Panc1 (cell line): ENCODE measurements around the gene ATG16L2. TPM values are rescaled to one million over a fixed set of nuclear protein-coding genes. Genes with fewer than 3 reads are reported as not detected.

Experiments
- ATAC-seq: fragments of 200-7000 bp; cut with Tn5 transposase; 2 replicates; pipeline ENCODE4 v1.9.1; 2020; ENCODE audit warnings: mild to moderate bottlenecking, moderate library complexity
- BruUV-seq: library from RNA; stranded (reverse); fragments of 400-500 nt; replicated peaks from 2 replicates; lab custom pipeline; 2021; lab: Mats Ljungman, UMichigan
- CTCF ChIA-PET: fragments of 300-600 bp; sonication (Branson Sonifier 250); formaldehyde crosslinking; loops from one replicate; lab custom pipeline; 2022; ENCODE audit warnings: antibody characterized with exemption; lab: Charles Lee
- POLR2A ChIA-PET: fragments of 300-600 bp; sonication (Branson Sonifier 250); formaldehyde crosslinking; loops from one replicate; lab custom pipeline; 2022; ENCODE audit warnings: antibody characterized with exemption; lab: Charles Lee
- DNase-seq: peaks from one replicate; pipeline ENCODE4 v3.0.0-alpha.2; 2010; ENCODE audit warnings: low read depth, low spot score
- H3K27ac ChIP-seq: 2 replicates; pipeline ENCODE4 v1.5.1; 2011; ENCODE audit warnings: mild to moderate bottlenecking, low read length, inconsistent platforms
- H3K27me3 ChIP-seq: fragments of 200-500 bp; sonication (Bioruptor generic); 2 replicates; pipeline ENCODE4 v1.6.0; 2014; ENCODE audit warnings: low read length, inconsistent platforms; ENCODE audit not compliant: control insufficient read depth, insufficient read depth
- H3K36me3 ChIP-seq: fragments of 200-500 bp; sonication (Bioruptor generic); 2 replicates; pipeline ENCODE4 v1.5.1; 2014; ENCODE audit warnings: inconsistent platforms, mild to moderate bottlenecking, low read length, moderate library complexity; ENCODE audit not compliant: control insufficient read depth, insufficient read depth
- H3K4me1 ChIP-seq: 2 replicates; pipeline ENCODE4 v1.5.1; 2011; ENCODE audit warnings: inconsistent platforms, mild to moderate bottlenecking, low read length, moderate library complexity; ENCODE audit not compliant: control insufficient read depth, insufficient read depth
- H3K4me3 ChIP-seq, 2 experiments: 2 replicates each; pipeline ENCODE4 v1.5.1; 2011 to 2012; ENCODE audit warnings: low read depth in 2 of 2, low read length in 2 of 2, mild to moderate bottlenecking in 2 of 2, inconsistent platforms in 1 of 2, moderate library complexity in 1 of 2
- H3K9me3 ChIP-seq: fragments of 200-500 bp; sonication (Bioruptor generic); 2 replicates; pipeline ENCODE4 v1.5.1; 2014; ENCODE audit warnings: low read depth, mild to moderate bottlenecking, inconsistent platforms, low read length, moderate library complexity; ENCODE audit not compliant: control insufficient read depth, insufficient read depth
- CTCF ChIP-seq: fragments of 450-650 bp; IDR thresholded peaks from 2 replicates; pipeline ENCODE4 v1.5.1; 2017; ENCODE audit warnings: mild to moderate bottlenecking
- POLR2AphosphoS5 ChIP-seq: IDR thresholded peaks from 2 replicates; pipeline ENCODE4 v1.6.1; 2012; ENCODE audit warnings: mild to moderate bottlenecking, low read depth, low read length, moderate library complexity
- REST ChIP-seq, 2 experiments: IDR thresholded peaks; 2 replicates each; pipeline ENCODE4 v1.6.1; 2011 to 2012; ENCODE audit warnings: low read depth in 2 of 2, control low read depth in 1 of 2, low read length in 1 of 2, mild to moderate bottlenecking in 1 of 2, moderate library complexity in 1 of 2; ENCODE audit not compliant: insufficient read depth in 1 of 2
- SIN3A ChIP-seq: IDR thresholded peaks from 2 replicates; pipeline ENCODE4 v1.6.1; 2012; ENCODE audit warnings: low read depth, mild to moderate bottlenecking, low read length, moderate library complexity, borderline replicate concordance; ENCODE audit not compliant: insufficient read depth
- TCF7L2 ChIP-seq: IDR thresholded peaks from 2 replicates; pipeline ENCODE4 v1.6.1; 2011; ENCODE audit warnings: mild to moderate bottlenecking, low read depth, low read length, inconsistent platforms
- in situ Hi-C: cut with HindIII; loops from 2 replicates; pipeline ENCODE4 v1.10.0; 2016; ENCODE audit warnings: low sequenced_read_pairs, low pct_unique_long_range_greater_than_20kb
- intact Hi-C: fragments of 100-400 bp; cut with micrococcal nuclease; formaldehyde crosslinking; loops from one replicate; pipeline ENCODE4 v1.10.0; 2022; ENCODE audit not compliant: unreplicated experiment
- total RNA-seq: library from RNA; stranded (reverse); gene quantifications from one replicate; pipeline ENCODE4 v1.2.1, GENCODE V29; 2021; ENCODE audit not compliant: unreplicated experiment

Gene ATG16L2
- total RNA-seq, 1 experiment from 2014 or later: 14.6 TPM

- no peak for ATAC-seq
- no peaks in the 10 kb centered on the region for H3K36me3 ChIP-seq
- no peak for DNase-seq
- no peaks in the 10 kb centered on the region for H3K4me1 ChIP-seq
- no peak overlapping the region for H3K4me3 ChIP-seq
- no peak overlapping the region for H3K27ac ChIP-seq
- no peaks in the 10 kb centered on the region for H3K27me3 ChIP-seq
- BruUV-seq: no TSS peak
- POLR2A ChIA-PET: interaction anchor here (0.7 kb wide), 1 partner anchor 16 kb away, joined by 5 read pairs; no protein-coding TSS in a partner anchor
- CTCF ChIA-PET: interaction anchor here (0.6 kb wide), 1 partner anchor 15 kb away, joined by 5 read pairs; no protein-coding TSS in a partner anchor
- H3K9me3 ChIP-seq: no peaks in the 10 kb centered on the region
- TF ChIP-seq CTCF (no peak), REST (IDR thresholded peaks at IDR 0.05; ENCODE audit: insufficient read depth in 1 of 2, low read depth in 2 of 2, low read length in 1 of 2) (no peak), POLR2AphosphoS5 (no peak), TCF7L2 (no peak), SIN3A (no peak)
- intact Hi-C loops: no loop called here
- in situ Hi-C loops: no loop called here
Observed at GRCh38 chr11:72864702-72865655, 50.8 kb downstream of the ATG16L2 start.

- CTCF ChIA-PET: no interaction called here
- Histone ChIP-seq H3K4me1 (no peaks in the 10 kb centered on the region), H3K27ac (no peak overlapping the region), H3K27me3 (no peaks in the 10 kb centered on the region), H3K9me3 (no peaks in the 10 kb centered on the region), H3K36me3 (no peaks in the 10 kb centered on the region), H3K4me3 (no peak overlapping the region)
- ATAC-seq: no peak
- no TSS peak for BruUV-seq
- no peak for DNase-seq
- TF ChIP-seq REST (IDR thresholded peaks at IDR 0.05; ENCODE audit: insufficient read depth in 1 of 2, low read depth in 2 of 2, low read length in 1 of 2) (no peak), CTCF (no peak), SIN3A (no peak), POLR2AphosphoS5 (no peak), TCF7L2 (no peak)
- in situ Hi-C loops (no loop called here), intact Hi-C loops (no loop called here)
- POLR2A ChIA-PET: no interaction called here
Observed at GRCh38 chr11:72867970-72868369, 53.8 kb downstream of the ATG16L2 start.
